ENCODE measurements around the gene CCDC167.
"Not testable (repeated sequence)": the region's sequence is repeated elsewhere in the genome, so short reads cannot be mapped to it uniquely, and the experiment has no call there.

Gene CCDC167

DNA sequence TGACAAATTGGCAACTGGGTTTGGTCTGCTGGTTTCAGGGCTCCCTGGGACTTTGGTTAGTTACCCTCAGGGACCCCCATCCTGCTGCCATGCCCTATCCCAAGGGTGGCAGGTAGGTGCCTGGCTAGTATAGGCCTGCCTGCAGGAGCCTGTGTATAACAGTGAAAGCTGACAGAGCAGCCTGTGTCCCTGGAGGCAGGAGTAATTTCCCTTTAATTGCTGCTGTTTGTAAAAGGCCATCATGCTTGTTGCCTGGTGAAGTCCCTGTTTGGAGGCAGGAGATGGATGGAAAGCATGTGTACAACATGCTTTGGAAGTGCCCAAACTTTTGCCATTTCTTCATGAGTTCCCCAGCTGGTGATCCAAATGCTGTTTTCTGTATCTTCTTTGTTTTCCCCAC lies 36.6 kb downstream of the CCDC167 start:
- no peak for DNase-seq (ENCODE audit: low spot score)

DNA sequence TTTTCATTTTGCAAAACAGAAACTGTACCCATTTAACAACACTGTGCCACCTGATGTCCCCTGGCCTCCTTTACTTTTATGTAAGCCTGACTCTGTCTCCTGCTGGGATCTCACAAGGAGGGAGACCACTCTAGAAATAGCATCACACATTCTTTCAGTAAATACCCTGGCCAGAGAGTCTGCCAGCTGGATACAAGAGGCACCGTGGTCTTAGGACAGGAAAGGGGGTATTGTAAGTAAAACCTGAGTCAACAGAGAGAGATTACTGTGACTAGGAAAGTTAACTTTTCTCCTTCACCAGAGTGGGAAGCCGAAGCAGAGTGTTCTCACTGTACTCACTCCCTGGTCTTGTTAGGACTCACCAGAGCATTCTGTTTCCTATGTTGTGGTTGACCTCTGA lies 38.9 kb downstream of the CCDC167 start:
- DNase-seq (ENCODE audit: low spot score), result no peak

DNA sequence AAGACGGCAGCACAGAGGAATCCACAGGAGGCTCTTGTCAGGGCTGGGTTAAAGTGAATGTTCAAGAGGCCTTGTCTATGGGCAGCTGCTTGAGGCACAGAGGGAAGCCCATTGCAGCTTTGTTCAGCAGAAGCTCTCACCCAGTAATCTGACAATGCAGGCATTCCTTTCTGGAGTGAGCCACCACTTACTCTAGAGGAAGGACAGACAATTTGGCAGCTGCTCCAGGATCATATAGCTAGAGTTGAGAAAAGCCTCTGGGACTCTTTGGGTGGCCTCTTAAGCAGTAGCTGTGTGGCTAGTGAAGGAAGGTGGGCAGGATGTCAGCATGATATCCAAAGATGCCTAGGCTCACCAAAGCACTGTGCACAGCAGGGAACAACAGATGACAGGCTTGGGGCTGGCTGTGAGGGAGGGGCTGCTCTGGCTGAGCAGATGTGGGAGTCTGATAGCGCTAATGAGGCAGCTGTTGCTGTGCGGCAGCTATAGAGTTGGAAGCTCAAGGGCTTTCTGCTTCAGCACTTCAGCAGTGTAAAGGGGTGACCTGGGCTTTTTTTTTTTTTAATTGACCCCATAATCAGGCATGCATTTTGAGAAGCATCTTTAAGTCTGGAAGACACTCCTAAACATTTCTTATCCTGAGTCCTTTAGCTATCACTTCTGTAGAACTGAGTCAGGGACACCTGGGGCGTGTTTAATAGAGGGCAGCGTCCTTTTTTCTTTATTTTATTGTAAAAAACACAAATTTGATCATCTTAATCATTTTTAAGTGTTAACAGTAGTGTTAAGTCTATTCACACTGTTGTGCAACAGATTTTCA lies 39.5 kb downstream of the CCDC167 start:
- DNase-seq (ENCODE audit: low spot score), result no peak

DNA sequence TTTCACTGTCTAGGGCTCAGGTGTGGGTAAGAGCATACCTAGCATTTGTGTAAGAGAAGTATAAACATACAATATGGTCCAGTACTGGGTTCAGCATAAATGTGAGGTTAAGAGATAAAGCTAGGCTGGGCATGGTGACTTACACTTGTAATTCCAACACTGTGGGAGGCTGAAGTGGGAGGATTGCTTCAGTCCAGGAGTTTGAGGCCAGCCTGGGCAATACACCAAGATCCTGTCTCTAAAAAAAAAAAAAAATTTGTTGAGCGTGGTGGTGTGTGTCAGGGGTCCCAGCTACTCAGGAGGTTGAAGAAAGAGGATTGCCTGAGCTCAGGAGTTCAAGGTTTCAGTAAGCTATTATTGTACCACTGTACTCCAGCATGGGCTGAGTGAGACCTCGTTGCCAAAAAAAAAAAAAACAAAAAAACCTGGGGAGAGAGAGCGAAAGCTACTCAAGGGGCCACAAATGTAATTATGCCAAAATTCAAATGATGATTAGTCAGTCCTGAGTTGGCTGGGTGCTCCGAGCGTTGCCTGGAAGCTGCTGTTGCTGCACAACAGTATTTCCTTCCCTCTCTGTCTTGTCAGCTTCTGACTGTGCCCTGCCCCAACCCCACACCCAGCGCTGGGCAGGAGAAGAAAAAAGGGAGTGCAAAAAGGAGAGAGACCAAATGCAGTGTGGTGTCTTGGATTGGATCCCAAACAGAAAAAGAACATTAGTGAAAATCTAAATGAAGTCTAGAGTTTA lies 42.7 kb downstream of the CCDC167 start:
- DNase-seq (ENCODE audit: low spot score), result no peak

DNA sequence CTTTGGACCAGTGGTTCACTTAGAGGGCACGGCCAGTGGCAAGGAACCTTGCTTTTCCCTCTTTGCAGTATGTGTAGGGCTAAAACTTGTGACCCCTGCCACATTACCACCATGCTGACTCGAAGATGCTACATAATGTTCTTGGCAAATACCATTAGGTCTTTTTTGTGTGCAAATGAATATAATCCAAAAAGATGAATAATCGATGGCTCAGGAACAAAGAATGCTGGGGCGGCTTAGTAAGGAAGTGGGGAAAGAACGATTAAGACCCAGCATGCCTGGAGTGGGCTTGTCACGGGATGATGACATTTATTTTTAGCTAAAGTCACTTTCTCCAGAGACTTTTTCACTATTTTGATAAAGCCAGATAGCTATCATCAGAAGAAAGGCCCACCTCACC lies 43.6 kb downstream of the CCDC167 start:
- no peak for DNase-seq (ENCODE audit: low spot score)

DNA sequence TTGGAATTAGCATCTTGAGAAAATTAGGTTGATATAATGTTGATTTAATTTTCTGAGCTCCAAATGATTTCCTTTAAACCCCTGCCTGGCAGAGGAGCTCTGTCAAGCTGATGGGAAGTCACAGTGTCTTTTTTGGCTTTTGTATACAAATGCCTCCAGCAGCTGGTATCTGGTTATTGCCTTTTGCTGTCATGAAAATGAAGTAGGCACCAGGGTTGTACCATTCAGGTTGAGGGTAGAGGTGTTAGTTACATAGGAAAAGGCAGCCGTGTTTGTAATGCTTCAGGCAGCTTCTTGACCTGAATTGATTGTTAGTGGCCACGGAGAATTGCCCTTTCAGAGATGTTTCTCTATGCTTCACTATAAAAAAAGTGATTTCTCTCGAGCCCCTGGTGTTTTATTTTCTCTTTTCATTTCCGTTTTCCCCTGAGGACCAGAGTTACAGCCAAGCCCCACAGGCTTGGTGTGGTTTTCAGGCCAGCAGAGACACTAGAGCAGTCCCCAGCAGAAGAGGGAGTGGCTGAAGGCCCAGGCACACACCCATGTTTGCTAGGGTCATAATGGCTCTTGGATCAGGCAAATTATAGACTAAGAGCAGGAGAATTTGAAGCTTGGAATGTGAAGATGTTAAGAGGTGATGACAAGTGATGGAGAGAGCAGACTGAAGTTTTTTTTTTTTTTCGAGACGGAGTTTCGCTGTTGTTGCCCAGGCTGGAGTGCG lies 45.1 kb downstream of the CCDC167 start:
- DNase-seq (ENCODE audit: low spot score), result no peak

DNA sequence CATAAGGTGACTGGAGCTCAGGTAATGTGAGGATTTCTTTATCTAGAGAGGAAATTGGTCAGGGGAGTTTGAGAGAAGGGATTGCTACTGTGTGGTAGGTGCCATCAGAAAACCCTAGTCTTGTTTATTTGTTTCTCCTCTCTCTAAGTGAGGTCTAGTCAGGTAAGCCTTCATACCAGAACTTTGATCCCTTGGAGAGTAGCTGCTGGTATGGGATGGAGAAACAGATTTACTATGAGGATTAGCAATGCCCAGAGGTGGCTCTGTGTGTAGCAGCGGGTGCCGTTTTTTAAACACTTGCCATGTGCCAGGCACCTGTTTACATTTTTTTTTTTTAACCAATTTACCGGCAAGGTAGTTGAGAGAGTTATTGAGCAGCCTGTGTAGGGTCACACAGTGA lies 47.2 kb downstream of the CCDC167 start:
- DNase-seq (ENCODE audit: low spot score), result no peak

DNA sequence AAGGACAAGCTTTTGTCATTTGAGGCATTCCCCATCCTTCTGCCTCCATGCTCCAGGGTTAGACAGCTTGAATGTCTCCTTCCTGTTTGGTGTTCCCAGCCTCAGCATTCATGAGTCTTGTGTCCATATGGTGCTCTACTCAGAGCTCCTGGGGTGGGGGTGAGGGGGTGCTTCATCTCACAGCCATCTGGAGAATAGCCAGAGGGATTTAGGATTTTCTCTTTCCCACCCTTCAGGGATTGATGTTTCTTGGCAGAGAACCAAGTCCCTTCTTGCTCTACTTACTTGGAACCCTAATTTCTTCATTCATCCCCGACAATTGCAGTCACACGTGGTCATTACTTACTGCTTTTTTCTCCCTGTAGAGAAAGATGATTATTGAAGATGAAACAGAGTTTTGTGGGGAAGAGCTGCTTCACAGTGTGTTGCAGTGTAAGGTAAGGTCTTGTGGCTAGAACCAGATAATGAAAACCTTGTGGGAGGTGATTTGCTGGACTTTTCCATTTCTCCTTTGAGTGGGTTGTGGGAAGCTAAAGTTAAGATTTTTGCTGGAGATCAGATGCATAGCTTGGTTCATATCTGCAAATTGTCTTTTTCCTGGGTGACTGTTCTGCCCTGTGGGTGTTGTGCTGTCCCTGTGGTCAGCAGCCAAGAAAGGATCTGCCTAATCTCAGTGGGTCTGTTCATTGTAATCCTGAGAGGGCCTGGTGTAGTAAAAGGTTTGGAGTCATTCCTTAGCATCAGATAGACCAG lies 48.1 kb downstream of the CCDC167 start:
- no peak for DNase-seq (ENCODE audit: low spot score)

DNA sequence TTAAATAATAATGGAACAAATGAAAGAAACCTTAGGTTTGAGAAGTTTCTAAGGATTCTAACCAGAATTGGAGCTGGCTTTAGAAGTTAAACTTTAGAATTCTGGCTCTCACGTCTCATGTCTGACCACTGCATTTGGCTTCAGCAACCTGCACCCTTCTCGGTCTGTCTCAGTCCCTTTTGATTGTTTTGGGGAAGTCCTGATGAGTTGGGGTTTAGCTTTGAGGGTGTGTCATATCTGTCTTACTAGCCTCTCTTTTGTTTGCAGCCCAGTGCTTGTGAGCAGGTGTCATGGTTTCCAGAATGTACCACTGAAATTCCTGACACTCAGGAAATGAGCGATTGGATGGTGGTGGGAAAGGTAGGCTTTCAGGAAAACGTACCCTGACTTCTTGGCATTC lies 49.7 kb downstream of the CCDC167 start:
- no peak for DNase-seq (ENCODE audit: low spot score)

DNA sequence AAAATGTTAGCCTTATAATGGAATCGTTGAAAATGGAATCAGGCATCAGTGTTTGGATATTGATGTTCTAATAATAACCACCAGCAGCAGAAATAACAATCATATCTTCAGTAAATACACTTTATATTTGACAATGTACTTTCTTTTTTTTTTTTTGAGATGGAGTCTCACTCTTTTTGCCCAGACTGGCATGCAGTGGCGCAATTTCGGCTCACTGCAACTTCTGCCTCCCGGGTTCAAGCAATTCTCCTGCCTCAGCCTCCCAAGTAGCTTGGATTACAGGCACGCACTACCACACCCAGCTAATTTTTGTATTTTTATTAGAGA lies 56.5 kb downstream of the CCDC167 start:
- DNase-seq (ENCODE audit: low spot score), result not testable (repeated sequence)

DNA sequence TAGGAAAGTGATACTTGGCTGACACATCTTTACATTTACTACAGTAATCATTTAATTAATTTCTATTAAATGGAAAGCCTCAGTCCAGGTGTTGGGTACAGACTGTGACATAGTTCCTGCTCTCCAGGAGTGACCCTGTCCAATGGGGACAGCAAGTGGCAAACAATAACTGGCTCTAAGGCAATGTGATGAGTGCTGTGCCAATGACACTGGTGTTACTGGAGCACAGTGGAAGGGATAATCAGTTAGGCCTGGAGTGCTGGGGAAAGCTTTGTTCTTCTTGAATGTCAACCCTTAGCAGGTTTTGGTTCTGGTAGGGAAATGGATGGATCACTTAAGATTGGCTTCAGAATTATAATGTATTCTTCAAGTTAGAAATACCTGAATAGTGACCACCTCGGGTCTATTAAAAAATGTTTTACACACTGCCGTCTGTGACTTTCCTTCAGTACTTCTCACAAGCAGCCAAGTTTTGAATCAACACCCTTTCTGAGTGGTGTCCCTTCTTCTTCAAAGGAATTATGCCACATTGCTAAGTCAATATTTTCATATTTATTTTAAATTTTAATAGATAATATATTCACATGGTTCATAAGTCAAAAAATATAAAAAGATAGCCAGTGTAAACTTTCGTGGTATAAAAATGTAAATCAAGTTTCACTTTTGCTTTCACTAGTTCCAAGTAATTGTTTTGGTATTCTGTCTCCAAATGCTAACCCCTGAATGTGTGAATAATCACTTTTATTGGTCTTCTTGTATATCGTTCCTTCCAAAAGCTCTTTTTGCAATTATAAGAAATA lies 57.1 kb downstream of the CCDC167 start:
- DNase-seq (ENCODE audit: low spot score), result no peak

DNA sequence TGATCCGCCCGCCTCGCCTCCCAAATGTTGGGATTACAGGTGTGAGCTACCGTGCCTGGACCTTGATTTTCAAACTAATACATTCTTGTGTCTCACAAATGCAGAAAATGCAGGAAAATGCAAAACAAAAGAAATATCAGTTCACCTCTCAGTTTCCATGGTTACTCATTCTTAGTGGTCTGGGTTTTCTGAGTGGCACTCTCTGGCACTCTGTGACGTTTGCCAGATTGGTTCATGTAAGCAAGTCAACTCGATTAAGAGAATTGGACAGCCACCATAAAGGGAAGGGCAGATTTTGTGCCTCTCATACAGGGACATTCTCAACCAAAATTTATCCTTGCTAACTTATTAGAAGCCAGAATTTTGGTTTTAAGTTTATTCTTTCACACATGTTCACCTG lies 58.0 kb downstream of the CCDC167 start:
- DNase-seq (ENCODE audit: low spot score), result no peak

DNA sequence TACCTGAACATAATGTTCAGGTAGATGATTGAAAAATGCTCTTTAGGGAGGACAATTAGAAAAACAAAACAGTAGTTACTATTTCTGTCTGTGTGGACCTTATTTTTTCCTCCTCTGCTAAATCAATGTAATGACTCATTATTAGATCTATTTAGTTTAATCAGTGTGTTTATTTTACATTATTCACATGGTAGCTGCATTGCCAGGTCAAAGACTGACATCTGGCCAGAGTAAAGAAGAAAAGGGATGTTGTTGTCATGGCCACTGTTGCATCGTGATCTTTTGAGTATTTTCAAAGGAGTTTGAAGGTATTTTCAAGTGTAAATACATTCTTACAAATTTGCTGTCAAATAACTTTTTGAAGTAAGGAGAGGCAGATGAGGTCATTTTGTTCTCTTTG lies 60.8 kb downstream of the CCDC167 start:
- DNase-seq (ENCODE audit: low spot score), result no peak

DNA sequence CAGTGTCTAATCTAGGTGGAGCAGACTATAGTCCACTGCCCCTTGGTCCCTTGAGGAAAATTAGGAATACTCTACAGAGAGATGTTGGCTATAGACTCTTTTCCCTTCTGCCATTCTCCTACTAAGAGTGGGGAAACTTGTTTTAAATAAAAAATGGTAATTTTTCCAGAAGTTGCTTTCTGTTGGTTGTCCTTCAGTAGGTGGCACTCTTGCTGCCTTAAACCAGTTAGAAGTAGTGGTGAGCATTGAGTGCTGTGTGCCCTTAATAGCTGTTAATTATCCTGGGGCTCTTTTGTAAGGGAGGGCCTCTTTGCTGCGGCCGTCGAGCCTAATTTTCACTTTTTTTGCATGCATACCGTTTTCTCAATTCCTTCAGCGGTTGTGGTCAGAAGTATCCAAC lies 63.9 kb downstream of the CCDC167 start:
- no peak for DNase-seq (ENCODE audit: low spot score)

DNA sequence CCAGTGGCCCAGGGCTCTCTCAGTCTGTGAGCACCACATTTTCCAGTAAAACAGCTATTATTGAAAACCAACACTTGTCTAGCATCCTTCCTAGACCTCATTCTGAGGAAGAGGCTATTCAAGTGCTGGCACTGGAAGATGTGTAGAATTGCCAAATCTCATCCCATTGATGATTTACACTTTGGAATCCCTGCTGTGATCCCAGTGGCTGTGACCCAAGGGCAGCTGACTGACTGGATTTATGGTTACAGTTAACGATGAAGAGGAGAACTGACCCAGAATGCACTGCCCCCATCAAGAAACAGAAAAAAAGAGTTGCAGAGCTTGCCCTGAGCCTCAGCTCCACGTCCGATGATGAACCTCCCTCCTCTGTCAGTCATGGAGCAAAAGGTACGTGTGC lies 64.3 kb downstream of the CCDC167 start:
- DNase-seq (ENCODE audit: low spot score), result no peak

DNA sequence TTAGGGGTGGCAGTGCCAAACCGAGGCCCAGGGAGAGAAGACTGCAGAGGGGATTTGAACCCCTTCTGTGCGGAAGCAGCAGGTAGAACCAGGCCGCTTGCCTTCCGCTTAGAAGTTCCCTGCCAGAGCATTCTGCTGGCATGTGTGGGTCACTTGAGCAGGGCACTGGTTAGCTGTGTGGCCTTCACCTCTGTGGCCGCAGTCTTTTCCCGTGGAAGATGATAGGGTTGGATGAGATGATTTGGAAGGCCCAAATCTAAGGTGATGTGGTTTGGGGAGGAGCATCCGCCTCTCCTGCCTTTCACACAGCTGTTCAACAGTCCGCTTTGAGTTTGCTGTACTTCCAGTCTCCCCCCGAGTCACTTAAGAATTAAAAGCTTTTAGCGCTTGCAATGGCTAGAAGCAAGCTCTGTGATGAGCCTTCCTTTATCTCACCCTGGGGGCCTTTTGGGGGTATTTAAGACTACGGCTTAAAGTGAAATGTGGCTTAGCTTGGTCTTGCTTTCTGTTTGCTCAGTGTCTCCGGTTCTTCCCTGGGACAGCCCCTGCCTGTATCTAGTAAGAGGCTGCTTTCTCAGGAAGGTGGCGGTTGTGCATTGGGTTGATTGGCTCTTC lies 65.9 kb downstream of the CCDC167 start:
- no peak for DNase-seq (ENCODE audit: low spot score)
